ENCODE results near the gene DPH3. TPM values are rescaled to one million over a fixed set of nuclear protein-coding genes. Genes with fewer than 3 reads are reported as not detected.

The DPH3 gene
- polyA plus RNA-seq, 1 donor (not counting 4 experiments of a cell fraction or from before 2014, with no cell fraction given) = 36.7 TPM

DNA sequence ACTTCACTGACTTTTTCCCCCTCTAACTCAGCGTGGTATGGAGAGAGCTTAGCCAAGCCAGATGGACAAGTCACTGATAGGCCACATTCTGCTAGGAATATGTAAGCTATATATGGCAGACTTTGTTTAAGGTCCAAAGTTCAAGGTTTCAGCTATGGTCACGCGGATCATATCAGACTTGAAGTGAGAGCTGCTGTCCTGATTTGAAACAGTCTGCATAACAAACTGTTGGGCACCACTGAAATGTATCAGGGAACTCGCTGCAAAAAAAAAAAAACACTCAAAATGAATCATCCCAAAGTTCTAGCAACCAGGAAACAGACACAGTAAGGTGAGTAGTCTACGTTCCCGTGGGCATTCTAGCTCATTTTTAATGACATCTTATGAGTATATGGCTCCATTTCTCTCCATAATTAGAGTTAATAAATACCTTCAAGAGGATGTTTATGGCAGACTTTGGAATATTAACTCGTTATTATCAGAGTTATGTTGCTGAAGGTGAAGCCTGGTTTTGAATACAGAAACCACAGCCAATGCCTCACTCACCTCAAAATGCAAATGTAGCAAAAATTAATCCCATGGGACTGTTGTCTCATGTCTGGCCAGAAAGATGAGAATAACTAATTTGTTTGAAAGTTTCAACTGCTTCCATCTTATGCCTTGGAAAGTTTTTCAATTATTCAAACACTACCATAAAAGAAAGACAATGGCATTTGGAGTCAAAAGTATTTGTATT, 12.3 kb downstream of the DPH3 start:
- H4K20me1 ChIP-seq (ENCODE audit: control insufficient read depth, extremely low read depth, insufficient read depth, low read length) = no peaks in the 10 kb centered on the region
- no peak overlapping the region for H3K4me2 ChIP-seq (ENCODE audit: control insufficient read depth, extremely low read depth, insufficient read depth, low read depth, low read length)
- H3K79me2 ChIP-seq (ENCODE audit: control insufficient read depth, insufficient read depth, low read length) = no peaks in the 10 kb centered on the region
- dilution Hi-C loops (cut with MboI; ENCODE audit: extremely low pct_ligation_motif_present, low sequenced_read_pairs) = no loop called here
- no peak overlapping the region for H3K9ac ChIP-seq (ENCODE audit: control insufficient read depth, extremely low read depth, insufficient read depth, low read length)
- TF ChIP-seq CTCF (optimal IDR thresholded peaks at IDR 0.05 in 1 of 3, IDR thresholded peaks at IDR 0.05 in 1 of 3, conservative IDR thresholded peaks at IDR 0.05 in 1 of 3; ENCODE audit: extremely low read depth in 1 of 3, insufficient read depth in 2 of 3, low read length in 3 of 3) (no peak), EZH2 (IDR thresholded peaks at IDR 0.05; ENCODE audit: low read length) (no peak)
- no peak overlapping the region for H2AFZ ChIP-seq (ENCODE audit: control insufficient read depth, low read length)
- FAIRE-seq (no peak), DNase-seq (ENCODE audit: low read depth, low spot score) (no peak)
- no peaks in the 10 kb centered on the region for H3K27me3 ChIP-seq (ENCODE audit: control insufficient read depth, extremely low read depth, insufficient read depth, low read length)
- H3K9me3 ChIP-seq (ENCODE audit: control insufficient read depth, low read depth, low read length) = no peaks in the 10 kb centered on the region
- H3K9me1 ChIP-seq (ENCODE audit: control insufficient read depth, extremely low read depth, insufficient read depth, low read length) = no peaks in the 10 kb centered on the region
- H3K27ac ChIP-seq (ENCODE audit: control insufficient read depth, insufficient read depth, low read length) = no peak overlapping the region
- no peaks in the 10 kb centered on the region for H3K36me3 ChIP-seq (ENCODE audit: control insufficient read depth in 2 of 2, extremely low read depth in 1 of 2, insufficient read depth in 2 of 2, low read length in 2 of 2)
- no peak overlapping the region for H3K4me3 ChIP-seq (ENCODE audit: control insufficient read depth in 2 of 3, extremely low read depth in 1 of 3, insufficient read depth in 2 of 3, low read depth in 1 of 3, low read length in 3 of 3)
- no peaks in the 10 kb centered on the region for H3K4me1 ChIP-seq (ENCODE audit: control insufficient read depth, extremely low read depth, insufficient read depth, low read length)

- Histone ChIP-seq H3K9me1 (ENCODE audit: control insufficient read depth, extremely low read depth, insufficient read depth, low read length) (no peaks in the 10 kb centered on the region), H3K4me1 (ENCODE audit: control insufficient read depth, extremely low read depth, insufficient read depth, low read length) (no peaks in the 10 kb centered on the region), H3K36me3 (ENCODE audit: control insufficient read depth in 2 of 2, extremely low read depth in 1 of 2, insufficient read depth in 2 of 2, low read length in 2 of 2) (no peaks in the 10 kb centered on the region), H3K4me3 (ENCODE audit: control insufficient read depth in 2 of 3, extremely low read depth in 1 of 3, insufficient read depth in 2 of 3, low read depth in 1 of 3, low read length in 3 of 3) (no peak overlapping the region), H3K79me2 (ENCODE audit: control insufficient read depth, insufficient read depth, low read length) (no peaks in the 10 kb centered on the region), H4K20me1 (ENCODE audit: control insufficient read depth, extremely low read depth, insufficient read depth, low read length) (no peaks in the 10 kb centered on the region), H3K9me3 (ENCODE audit: control insufficient read depth, low read depth, low read length) (no peaks in the 10 kb centered on the region), H3K4me2 (ENCODE audit: control insufficient read depth, extremely low read depth, insufficient read depth, low read depth, low read length) (no peak overlapping the region), H3K9ac (ENCODE audit: control insufficient read depth, extremely low read depth, insufficient read depth, low read length) (no peak overlapping the region), H3K27ac (ENCODE audit: control insufficient read depth, insufficient read depth, low read length) (no peak overlapping the region), H2AFZ (ENCODE audit: control insufficient read depth, low read length) (no peak overlapping the region), H3K27me3 (ENCODE audit: control insufficient read depth, extremely low read depth, insufficient read depth, low read length) (no peaks in the 10 kb centered on the region)
- no peak for FAIRE-seq
- DNase-seq (ENCODE audit: low read depth, low spot score) = no peak
- dilution Hi-C loops (cut with MboI; ENCODE audit: extremely low pct_ligation_motif_present, low sequenced_read_pairs) = no loop called here
- no peak for TF ChIP-seq CTCF (optimal IDR thresholded peaks at IDR 0.05 in 1 of 3, IDR thresholded peaks at IDR 0.05 in 1 of 3, conservative IDR thresholded peaks at IDR 0.05 in 1 of 3; ENCODE audit: extremely low read depth in 1 of 3, insufficient read depth in 2 of 3, low read length in 3 of 3)
- no peak for TF ChIP-seq EZH2 (IDR thresholded peaks at IDR 0.05; ENCODE audit: low read length)
Measured at GRCh38 chr3:16251316-16252085, 13.2 kb downstream of the DPH3 start.
